ENCODE results near the gene CFB. TPM values are rescaled to one million over a fixed set of nuclear protein-coding genes. Genes with fewer than 3 reads are reported as not detected.
A peak's percentile ranks its signal among the peaks of the same experiment; 100 is the strongest.

CFB gene
- total and polyA plus RNA-seq, 9 of the 15 experiments (the other 6 are each of a cell fraction or from before 2014, with no cell fraction given), result 0.08 to 0.91 (median 0.22) TPM; not detected in 4

DNA sequence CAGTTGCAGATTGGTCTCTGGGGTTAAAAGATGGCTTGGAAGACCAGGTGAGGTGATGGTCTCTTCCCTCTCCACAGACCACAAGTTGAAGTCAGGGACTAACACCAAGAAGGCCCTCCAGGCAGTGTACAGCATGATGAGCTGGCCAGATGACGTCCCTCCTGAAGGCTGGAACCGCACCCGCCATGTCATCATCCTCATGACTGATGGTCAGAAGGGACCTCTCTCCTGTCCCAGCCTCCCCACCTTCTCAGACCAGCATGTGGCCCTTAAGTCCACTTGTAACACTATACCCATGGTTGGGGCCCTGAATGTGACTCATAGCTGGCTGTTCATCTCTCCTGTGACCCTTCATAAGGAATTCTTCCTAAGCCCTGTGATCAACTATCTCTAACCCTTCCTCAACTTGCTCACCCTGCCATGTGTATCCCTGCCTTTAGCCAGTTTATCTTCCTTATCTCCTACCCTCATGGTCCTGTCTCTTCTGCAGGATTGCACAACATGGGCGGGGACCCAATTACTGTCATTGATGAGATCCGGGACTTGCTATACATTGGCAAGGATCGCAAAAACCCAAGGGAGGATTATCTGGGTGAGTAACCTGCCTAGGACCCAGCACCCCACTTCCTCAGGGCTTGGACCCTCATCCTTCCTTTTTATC is 3.0 kb downstream of the CFB start (continued):
- TF ChIP-seq ZNF282 (CRISPR knock-in tag; IDR thresholded peaks at IDR 0.05), result no peak
- TF ChIP-seq MAFG (tag; conservative IDR thresholded peaks at IDR 0.05), result no peak
- TF ChIP-seq MEF2A (IDR thresholded peaks at IDR 0.05; ENCODE audit: control insufficient read depth, low read depth, low read length), result no peak
- TF ChIP-seq ZKSCAN8 (CRISPR knock-in tag; IDR thresholded peaks at IDR 0.05), result no peak; the same call in 1 of the 2 replicates
- TF ChIP-seq SRSF7 (optimal IDR thresholded peaks at IDR 0.05; ENCODE audit: low read depth, low read length), result no peak
- TF ChIP-seq, protein P1, sequence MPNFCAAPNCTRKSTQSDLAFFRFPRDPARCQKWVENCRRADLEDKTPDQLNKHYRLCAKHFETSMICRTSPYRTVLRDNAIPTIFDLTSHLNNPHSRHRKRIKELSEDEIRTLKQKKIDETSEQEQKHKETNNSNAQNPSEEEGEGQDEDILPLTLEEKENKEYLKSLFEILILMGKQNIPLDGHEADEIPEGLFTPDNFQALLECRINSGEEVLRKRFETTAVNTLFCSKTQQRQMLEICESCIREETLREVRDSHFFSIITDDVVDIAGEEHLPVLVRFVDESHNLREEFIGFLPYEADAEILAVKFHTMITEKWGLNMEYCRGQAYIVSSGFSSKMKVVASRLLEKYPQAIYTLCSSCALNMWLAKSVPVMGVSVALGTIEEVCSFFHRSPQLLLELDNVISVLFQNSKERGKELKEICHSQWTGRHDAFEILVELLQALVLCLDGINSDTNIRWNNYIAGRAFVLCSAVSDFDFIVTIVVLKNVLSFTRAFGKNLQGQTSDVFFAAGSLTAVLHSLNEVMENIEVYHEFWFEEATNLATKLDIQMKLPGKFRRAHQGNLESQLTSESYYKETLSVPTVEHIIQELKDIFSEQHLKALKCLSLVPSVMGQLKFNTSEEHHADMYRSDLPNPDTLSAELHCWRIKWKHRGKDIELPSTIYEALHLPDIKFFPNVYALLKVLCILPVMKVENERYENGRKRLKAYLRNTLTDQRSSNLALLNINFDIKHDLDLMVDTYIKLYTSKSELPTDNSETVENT (CRISPR knock-in tag; IDR thresholded peaks at IDR 0.05), result no peak
- TF ChIP-seq, protein P2, sequence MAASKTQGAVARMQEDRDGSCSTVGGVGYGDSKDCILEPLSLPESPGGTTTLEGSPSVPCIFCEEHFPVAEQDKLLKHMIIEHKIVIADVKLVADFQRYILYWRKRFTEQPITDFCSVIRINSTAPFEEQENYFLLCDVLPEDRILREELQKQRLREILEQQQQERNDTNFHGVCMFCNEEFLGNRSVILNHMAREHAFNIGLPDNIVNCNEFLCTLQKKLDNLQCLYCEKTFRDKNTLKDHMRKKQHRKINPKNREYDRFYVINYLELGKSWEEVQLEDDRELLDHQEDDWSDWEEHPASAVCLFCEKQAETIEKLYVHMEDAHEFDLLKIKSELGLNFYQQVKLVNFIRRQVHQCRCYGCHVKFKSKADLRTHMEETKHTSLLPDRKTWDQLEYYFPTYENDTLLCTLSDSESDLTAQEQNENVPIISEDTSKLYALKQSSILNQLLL (CRISPR knock-in tag; IDR thresholded peaks at IDR 0.05; ENCODE audit: borderline replicate concordance), result no peak
- TF ChIP-seq, protein P3, sequence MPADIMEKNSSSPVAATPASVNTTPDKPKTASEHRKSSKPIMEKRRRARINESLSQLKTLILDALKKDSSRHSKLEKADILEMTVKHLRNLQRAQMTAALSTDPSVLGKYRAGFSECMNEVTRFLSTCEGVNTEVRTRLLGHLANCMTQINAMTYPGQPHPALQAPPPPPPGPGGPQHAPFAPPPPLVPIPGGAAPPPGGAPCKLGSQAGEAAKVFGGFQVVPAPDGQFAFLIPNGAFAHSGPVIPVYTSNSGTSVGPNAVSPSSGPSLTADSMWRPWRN (IDR thresholded peaks at IDR 0.05; ENCODE audit: low read depth), result no peak
- TF ChIP-seq ETV5 (CRISPR knock-in tag; IDR thresholded peaks at IDR 0.05; ENCODE audit: low read depth), result no peak
- TF ChIP-seq CREBBP (IDR thresholded peaks at IDR 0.05; ENCODE audit: low read depth, low read length), result no peak
- no peak for TF ChIP-seq CBX2 (IDR thresholded peaks at IDR 0.05; ENCODE audit: insufficient read depth, low read length, poor library complexity, severe bottlenecking)
- TF ChIP-seq SMARCB1 (IDR thresholded peaks at IDR 0.05; ENCODE audit: insufficient read length, low read depth), result no peak
- TF ChIP-seq ZNF79 (CRISPR knock-in tag; IDR thresholded peaks at IDR 0.05; ENCODE audit: low read depth), result no peak
- TF ChIP-seq ZNF146 (CRISPR knock-in tag; IDR thresholded peaks at IDR 0.05; ENCODE audit: unreplicated experiment), result no peak
- 0 out of 2 replicates have a peak, but pooled peaks have one; percentile 20 for TF ChIP-seq DMBX1 (CRISPR knock-in tag; IDR thresholded peaks at IDR 0.05; ENCODE audit: borderline replicate concordance)
- no peak for TF ChIP-seq NR1H2 (CRISPR knock-in tag; IDR thresholded peaks at IDR 0.05)
- no peak for TF ChIP-seq ZNF384 (IDR thresholded peaks at IDR 0.05; ENCODE audit: low read depth, low read length)
- no peak for TF ChIP-seq ZNF311 (CRISPR knock-in tag; IDR thresholded peaks at IDR 0.05)
- TF ChIP-seq, protein P4, sequence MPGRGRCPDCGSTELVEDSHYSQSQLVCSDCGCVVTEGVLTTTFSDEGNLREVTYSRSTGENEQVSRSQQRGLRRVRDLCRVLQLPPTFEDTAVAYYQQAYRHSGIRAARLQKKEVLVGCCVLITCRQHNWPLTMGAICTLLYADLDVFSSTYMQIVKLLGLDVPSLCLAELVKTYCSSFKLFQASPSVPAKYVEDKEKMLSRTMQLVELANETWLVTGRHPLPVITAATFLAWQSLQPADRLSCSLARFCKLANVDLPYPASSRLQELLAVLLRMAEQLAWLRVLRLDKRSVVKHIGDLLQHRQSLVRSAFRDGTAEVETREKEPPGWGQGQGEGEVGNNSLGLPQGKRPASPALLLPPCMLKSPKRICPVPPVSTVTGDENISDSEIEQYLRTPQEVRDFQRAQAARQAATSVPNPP (IDR thresholded peaks at IDR 0.05; ENCODE audit: borderline replicate concordance, insufficient read depth, insufficient read length), result no peak
- TF ChIP-seq RNF2 (IDR thresholded peaks at IDR 0.05), result 0 out of 2 replicates have a peak, but pooled peaks have one; percentile 62
